HUES6 (cell line): Measurements from ENCODE around the gene ACSF3.

Experiments used
- H3K27ac ChIP-seq: 2 replicates; pipeline ENCODE4 v1.7.0; 2013; ENCODE audit warnings: low read depth, mild to moderate bottlenecking, low read length, inconsistent platforms
- H3K27me3 ChIP-seq: 2 replicates; pipeline ENCODE4 v1.6.1; 2013; ENCODE audit warnings: low read length; ENCODE audit not compliant: control insufficient read depth, insufficient read depth
- H3K36me3 ChIP-seq: 2 replicates; pipeline ENCODE4 v1.6.1; 2013; ENCODE audit warnings: low read length; ENCODE audit not compliant: control insufficient read depth, insufficient read depth
- H3K4me1 ChIP-seq: 2 replicates; pipeline ENCODE4 v1.6.1; 2013; ENCODE audit warnings: low read length; ENCODE audit not compliant: control insufficient read depth, insufficient read depth
- H3K4me3 ChIP-seq: 2 replicates; pipeline ENCODE4 v1.5.1; 2013; ENCODE audit warnings: low read depth, low read length
- H3K9ac ChIP-seq: one replicate; pipeline ENCODE4 v1.6.1; 2013; ENCODE audit warnings: mild to moderate bottlenecking, low read length
- H3K9me3 ChIP-seq: 2 replicates; pipeline ENCODE4 v1.6.1; 2013; ENCODE audit warnings: low read depth, low read length; ENCODE audit not compliant: control insufficient read depth, insufficient read depth

ACSF3 gene

GRCh38 chr16:89056592-89056991 lies 37.1 kb upstream of the ACSF3 start:
- Histone ChIP-seq H3K4me3 (no peak overlapping the region), H3K27me3 (no peaks in the 10 kb centered on the region; the same call in 1 of the 2 replicates)

GRCh38 chr16:89057738-89058137 lies 35.9 kb upstream of the ACSF3 start:
- H3K36me3 ChIP-seq, result no peaks in the 10 kb centered on the region
- no peak overlapping the region for H3K4me3 ChIP-seq
- no peaks in the 10 kb centered on the region for H3K9me3 ChIP-seq
- no peak overlapping the region for H3K27ac ChIP-seq
- H3K27me3 ChIP-seq, result no peaks in the 10 kb centered on the region; the same call in 1 of the 2 replicates
- H3K9ac ChIP-seq, result no peak overlapping the region
- no peaks in the 10 kb centered on the region for H3K4me1 ChIP-seq

More at GRCh38 chr16:89056592-89056991, 37.1 kb upstream of the ACSF3 start:
- Histone ChIP-seq H3K4me1 (no peaks in the 10 kb centered on the region), H3K9me3 (no peaks in the 10 kb centered on the region), H3K27ac (no peak overlapping the region), H3K36me3 (no peaks in the 10 kb centered on the region), H3K9ac (no peak overlapping the region)

- no peaks in the 10 kb centered on the region; the same call in 1 of the 2 replicates for H3K27me3 ChIP-seq
- H3K27ac ChIP-seq, result no peak overlapping the region
- H3K4me1 ChIP-seq, result no peaks in the 10 kb centered on the region
- H3K4me3 ChIP-seq, result no peak overlapping the region
- no peak overlapping the region for H3K9ac ChIP-seq
- no peaks in the 10 kb centered on the region for H3K36me3 ChIP-seq
- no peaks in the 10 kb centered on the region for H3K9me3 ChIP-seq
Observed at GRCh38 chr16:89058812-89059211, 34.8 kb upstream of the ACSF3 start.

- no peak overlapping the region for H3K4me3 ChIP-seq
- H3K4me1 ChIP-seq, result no peaks in the 10 kb centered on the region
- no peak overlapping the region for H3K27ac ChIP-seq
- H3K36me3 ChIP-seq, result no peaks in the 10 kb centered on the region
- H3K9me3 ChIP-seq, result no peaks in the 10 kb centered on the region
- H3K27me3 ChIP-seq, result no peaks in the 10 kb centered on the region; the same call in 1 of the 2 replicates
- H3K9ac ChIP-seq, result no peak overlapping the region
Observed at GRCh38 chr16:89060207-89060794, 33.4 kb upstream of the ACSF3 start.

- Histone ChIP-seq H3K4me1 (no peaks in the 10 kb centered on the region), H3K27me3 (no peaks in the 10 kb centered on the region; the same call in 1 of the 2 replicates), H3K36me3 (no peaks in the 10 kb centered on the region), H3K9me3 (no peaks in the 10 kb centered on the region), H3K27ac (no peak overlapping the region), H3K4me3 (no peak overlapping the region), H3K9ac (no peak overlapping the region)
Observed at GRCh38 chr16:89061086-89061485, 32.6 kb upstream of the ACSF3 start.

GRCh38 chr16:89061590-89062380 lies 31.9 kb upstream of the ACSF3 start:
- H3K4me1 ChIP-seq, result no peaks in the 10 kb centered on the region
- H3K36me3 ChIP-seq, result no peaks in the 10 kb centered on the region
- H3K9ac ChIP-seq, result no peak overlapping the region
- no peak overlapping the region for H3K27ac ChIP-seq
- H3K27me3 ChIP-seq, result no peaks in the 10 kb centered on the region; the same call in 1 of the 2 replicates
- H3K9me3 ChIP-seq, result no peaks in the 10 kb centered on the region
- H3K4me3 ChIP-seq, result no peak overlapping the region

GRCh38 chr16:89062389-89063345 lies 31.0 kb upstream of the ACSF3 start:
- Histone ChIP-seq H3K27me3 (no peaks in the 10 kb centered on the region; the same call in 1 of the 2 replicates), H3K9ac (no peak overlapping the region), H3K27ac (no peak overlapping the region), H3K4me1 (no peaks in the 10 kb centered on the region), H3K36me3 (no peaks in the 10 kb centered on the region), H3K4me3 (no peak overlapping the region), H3K9me3 (no peaks in the 10 kb centered on the region)

GRCh38 chr16:89063768-89064320 lies 29.8 kb upstream of the ACSF3 start:
- H3K27me3 ChIP-seq, result no peaks in the 10 kb centered on the region; the same call in 1 of the 2 replicates
- no peak overlapping the region for H3K4me3 ChIP-seq
- no peaks in the 10 kb centered on the region for H3K36me3 ChIP-seq
- no peak overlapping the region for H3K9ac ChIP-seq
- no peak overlapping the region for H3K27ac ChIP-seq
- H3K9me3 ChIP-seq, result peaks cover 3% of the 10 kb centered on the region; the same call in 1 of the 2 replicates
- H3K4me1 ChIP-seq, result no peaks in the 10 kb centered on the region

- Histone ChIP-seq H3K27ac (no peak overlapping the region), H3K27me3 (no peaks in the 10 kb centered on the region; the same call in 1 of the 2 replicates), H3K4me1 (no peaks in the 10 kb centered on the region), H3K36me3 (no peaks in the 10 kb centered on the region), H3K4me3 (no peak overlapping the region), H3K9ac (no peak overlapping the region), H3K9me3 (peaks cover 8% of the 10 kb centered on the region; the same call in 1 of the 2 replicates)
Observed at GRCh38 chr16:89064606-89065457, 28.8 kb upstream of the ACSF3 start.

GRCh38 chr16:89065458-89065822 lies 28.2 kb upstream of the ACSF3 start:
- no peaks in the 10 kb centered on the region for H3K4me1 ChIP-seq
- no peaks in the 10 kb centered on the region; the same call in 1 of the 2 replicates for H3K27me3 ChIP-seq
- peaks cover 8% of the 10 kb centered on the region; the same call in 1 of the 2 replicates for H3K9me3 ChIP-seq
- no peaks in the 10 kb centered on the region for H3K36me3 ChIP-seq
- H3K4me3 ChIP-seq, result no peak overlapping the region
- no peak overlapping the region for H3K9ac ChIP-seq
- H3K27ac ChIP-seq, result no peak overlapping the region
